ENCODE measurements around the gene PBX2.

DNA sequence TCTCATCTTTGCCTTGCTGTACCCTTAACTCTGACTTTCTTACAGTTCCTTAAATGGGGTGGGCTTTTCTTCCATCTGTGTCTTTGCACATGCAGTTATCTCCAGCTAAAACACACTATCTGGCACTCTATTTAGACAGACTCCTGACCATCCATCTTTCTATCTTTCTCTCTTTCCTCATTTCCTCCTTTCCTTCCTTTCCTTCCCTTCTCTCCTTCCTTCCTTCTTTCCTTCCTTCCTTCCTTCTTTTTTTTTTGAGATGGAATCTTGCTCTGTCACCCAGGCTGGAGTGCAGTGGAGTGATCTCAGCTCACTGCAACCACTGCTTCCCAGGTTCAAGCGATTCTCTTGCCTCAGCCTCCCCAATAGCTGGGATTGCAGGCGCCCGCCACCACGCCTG, 25.6 kb upstream of the PBX2 start:
- TF ChIP-seq CTCF (conservative IDR thresholded peaks at IDR 0.05 in 1 of 2, IDR thresholded peaks at IDR 0.05 in 1 of 2; ENCODE audit: extremely low read depth in 1 of 2, insufficient read depth in 1 of 2, low read depth in 1 of 2, low read length in 2 of 2) (no peak), EZH2 (IDR thresholded peaks at IDR 0.05; ENCODE audit: borderline replicate concordance, low read length) (no peak)
